KMS-11 (cell line): ENCODE data around the gene CCPG1.
A peak's percentile ranks its signal among the peaks of the same experiment; 100 is the strongest.
"Not testable (repeated sequence)": the region's sequence is repeated elsewhere in the genome, so short reads cannot be mapped to it uniquely, and the experiment has no call there.

Experiments used
- H2AFZ ChIP-seq: fragments of 200-600 bp; sonication (generic); 2 replicates; pipeline ENCODE4 v1.6.1; 2016; ENCODE audit warnings: antibody characterized with exemption, mixed run types, low read depth
- H3K27ac ChIP-seq: fragments of 200-600 bp; sonication (generic); 2 replicates; pipeline ENCODE4 v1.6.1; 2016; ENCODE audit warnings: mild to moderate bottlenecking, mixed run types
- H3K27me3 ChIP-seq: fragments of 200-600 bp; sonication (generic); 2 replicates; pipeline ENCODE4 v1.6.1; 2017; ENCODE audit warnings: mild to moderate bottlenecking, low read depth, mixed run types, moderate library complexity; ENCODE audit not compliant: insufficient read depth
- H3K36me3 ChIP-seq: fragments of 200-600 bp; sonication (generic); 2 replicates; pipeline ENCODE4 v1.6.1; 2017; ENCODE audit warnings: mild to moderate bottlenecking, mixed run types; ENCODE audit not compliant: insufficient read depth
- H3K4me1 ChIP-seq: fragments of 200-600 bp; sonication (generic); 2 replicates; pipeline ENCODE4 v1.6.1; 2016; ENCODE audit warnings: mild to moderate bottlenecking, low read depth, mixed run types; ENCODE audit not compliant: poor library complexity, severe bottlenecking
- H3K4me2 ChIP-seq: fragments of 200-600 bp; sonication (generic); 2 replicates; pipeline ENCODE4 v1.7.0; 2016; ENCODE audit warnings: mild to moderate bottlenecking, mixed run types
- H3K4me3 ChIP-seq: fragments of 200-600 bp; sonication (generic); IDR thresholded peaks from 2 replicates; pipeline ENCODE4 v1.6.1; 2017; ENCODE audit warnings: low read depth, low read length, mixed read lengths; ENCODE audit not compliant: insufficient read depth
- H3K79me2 ChIP-seq: fragments of 200-600 bp; sonication (generic); 2 replicates; pipeline ENCODE4 v1.6.1; 2016; ENCODE audit warnings: low read depth, mixed run types; ENCODE audit not compliant: insufficient read depth
- H3K9ac ChIP-seq: fragments of 200-600 bp; sonication (generic); 2 replicates; pipeline ENCODE4 v1.6.1; 2016; ENCODE audit warnings: mild to moderate bottlenecking, mixed run types
- H4K20me1 ChIP-seq: fragments of 200-600 bp; sonication (generic); 2 replicates; pipeline ENCODE4 v1.6.1; 2016; ENCODE audit warnings: mild to moderate bottlenecking, mixed run types; ENCODE audit not compliant: insufficient read depth
- CTCF ChIP-seq: fragments of 200-600 bp; sonication (generic); conservative IDR thresholded peaks from 2 replicates; pipeline ENCODE4 v1.6.1; 2017; ENCODE audit warnings: low read depth, mild to moderate bottlenecking, antibody characterized with exemption, low read length, moderate library complexity, mixed read lengths

The CCPG1 gene

GRCh38 chr15:55408012-55408928, at the start of gene CCPG1, which contains the start of gene PIERCE2:
Gene CCPG1, minus strand, starts transcription at chr15:55408359. Its CDS starts 18,935 bp downstream, at chr15:55389424.
Gene PIERCE2, plus strand, starts transcription at chr15:55408495. Its CDS starts 274 bp downstream, at chr15:55408769.
- H3K4me1 ChIP-seq, result peaks cover 47% of the 10 kb centered on the region
- peaks cover 45% of the 10 kb centered on the region for H3K79me2 ChIP-seq

GRCh38 chr15:55457401-55458022, 49.4 kb upstream of the CCPG1 start:
- Histone ChIP-seq H3K9ac (no peak overlapping the region), H4K20me1 (no peaks in the 10 kb centered on the region), H3K27me3 (no peaks in the 10 kb centered on the region), H3K4me3 (no peak overlapping the region), H3K36me3 (no peaks in the 10 kb centered on the region), H3K4me2 (no peak overlapping the region), H3K4me1 (no peaks in the 10 kb centered on the region), H3K79me2 (no peaks in the 10 kb centered on the region), H2AFZ (no peak overlapping the region), H3K27ac (no peak overlapping the region)
- TF ChIP-seq CTCF, result no peak

More at GRCh38 chr15:55408012-55408928, at the start of gene CCPG1, which contains the start of gene PIERCE2:
- Histone ChIP-seq H3K27ac (peak within 1 kb of the TSS; percentile 93), H3K4me3 (no peak within 1 kb of the TSS), H3K9ac (peak within 1 kb of the TSS; percentile 86), H3K27me3 (no peaks in the 10 kb centered on the region), H3K4me2 (peak within 1 kb of the TSS; percentile 90), H3K36me3 (no peaks in the 10 kb centered on the region), H2AFZ (peak within 1 kb of the TSS; percentile 84), H4K20me1 (no peaks in the 10 kb centered on the region)
- TF ChIP-seq CTCF, result peak; percentile 56

- not testable (repeated sequence) for H3K27me3 ChIP-seq, H3K36me3 ChIP-seq, H3K4me2 ChIP-seq, H4K20me1 ChIP-seq, H3K9ac ChIP-seq, H3K4me3 ChIP-seq, H3K4me1 ChIP-seq, H3K27ac ChIP-seq, H2AFZ ChIP-seq, H3K79me2 ChIP-seq
Measured at GRCh38 chr15:55447030-55447394, 38.9 kb upstream of the CCPG1 start.

GRCh38 chr15:55446379-55447029, 38.3 kb upstream of the CCPG1 start:
- H2AFZ ChIP-seq, H3K4me1 ChIP-seq, H3K27me3 ChIP-seq, H3K36me3 ChIP-seq, H3K9ac ChIP-seq, H3K4me3 ChIP-seq, H3K4me2 ChIP-seq, H3K27ac ChIP-seq, H3K79me2 ChIP-seq, H4K20me1 ChIP-seq: not testable (repeated sequence)

- not testable (repeated sequence) for H2AFZ ChIP-seq, H3K27ac ChIP-seq, H3K4me3 ChIP-seq, H3K4me2 ChIP-seq, H4K20me1 ChIP-seq, H3K4me1 ChIP-seq, H3K27me3 ChIP-seq, H3K36me3 ChIP-seq, H3K9ac ChIP-seq, H3K79me2 ChIP-seq
Measured at GRCh38 chr15:55445936-55446335, 37.8 kb upstream of the CCPG1 start.

- not testable (repeated sequence) for H4K20me1 ChIP-seq, H3K9ac ChIP-seq, H2AFZ ChIP-seq, H3K79me2 ChIP-seq, H3K27me3 ChIP-seq, H3K4me1 ChIP-seq, H3K36me3 ChIP-seq, H3K4me2 ChIP-seq, H3K27ac ChIP-seq, H3K4me3 ChIP-seq
Measured at GRCh38 chr15:55443141-55443540, 35.0 kb upstream of the CCPG1 start.
